Lung (tissue), 12 donors: ENCODE measurements around the gene SLC32A1. TPM values are rescaled to one million over a fixed set of nuclear protein-coding genes. Genes with fewer than 3 reads are reported as not detected.

Experiments used
- ATAC-seq: fragments of 200-7000 bp; cut with Tn5 transposase; one replicate; pipeline ENCODE4 v1.9.1; 2020; ENCODE audit warnings: moderate number of reproducible peaks; ENCODE audit not compliant: insufficient read depth, low FRiP score
- DNase-seq, 3 donors: peaks; one replicate each; pipeline ENCODE4 v3.0.0-alpha.2; 2013 to 2017
- H3K27ac ChIP-seq, 2 donors: one replicate each; pipeline ENCODE4 v1.5.1; 2013; ENCODE audit warnings: mild to moderate bottlenecking in 2 of 2, moderate library complexity in 2 of 2, control low read depth in 1 of 2, inconsistent platforms in 1 of 2, low read depth in 1 of 2, low read length in 1 of 2
- H3K27me3 ChIP-seq, 3 donors: one replicate each; pipeline ENCODE4 v1.5.1; 2013; ENCODE audit warnings: low read length in 2 of 3; ENCODE audit not compliant: control insufficient read depth in 3 of 3, insufficient read depth in 3 of 3
- H3K36me3 ChIP-seq, 4 donors: one replicate each; pipeline ENCODE4 v1.5.1; 2013; ENCODE audit warnings: low read length in 4 of 4, mild to moderate bottlenecking in 1 of 4, moderate library complexity in 1 of 4; ENCODE audit not compliant: control insufficient read depth in 4 of 4, insufficient read depth in 4 of 4
- H3K4me1 ChIP-seq, 5 donors: one replicate each; pipeline ENCODE4 v1.5.1; 2013; ENCODE audit warnings: low read length in 5 of 5, mild to moderate bottlenecking in 2 of 5, moderate library complexity in 1 of 5; ENCODE audit not compliant: control insufficient read depth in 5 of 5, insufficient read depth in 5 of 5
- H3K4me3 ChIP-seq: one replicate; pipeline ENCODE4 v1.5.1; 2013; ENCODE audit warnings: mild to moderate bottlenecking, control low read depth, moderate library complexity
- H3K9ac ChIP-seq, 2 donors: one replicate each; pipeline ENCODE4 v1.5.1; 2013; ENCODE audit warnings: low read length in 2 of 2, control low read depth in 1 of 2; ENCODE audit not compliant: insufficient read depth in 1 of 2
- H3K9me3 ChIP-seq, 4 donors: one replicate each; pipeline ENCODE4 v1.5.1; 2013; ENCODE audit warnings: low read length in 3 of 4, mild to moderate bottlenecking in 1 of 4, moderate library complexity in 1 of 4; ENCODE audit not compliant: control insufficient read depth in 4 of 4, insufficient read depth in 3 of 4
- WGBS, 2 donors: extraction: QIAGEN DNeasy Blood & Tissue Kit; methylation state at CpG; one replicate each; pipeline ENCODE4 v1.1.7; 2013; 5-methylcytosine and 5-hydroxymethylcytosine counted together
- polyA plus RNA-seq, 2 donors: library from polyadenylated mRNA; stranded (reverse); fragments of 200-250 nt; gene quantifications; one replicate each; pipeline ENCODE4 v1.2.1, GENCODE V29; 2013
- total RNA-seq, 2 donors: library from RNA; depleted of rRNA in 1 of 2; stranded (reverse); fragments of >200 nt in 1 of 2; gene quantifications; one replicate each; pipeline ENCODE4 v1.2.1, GENCODE V29; 2014 to 2021
- TF ChIP-seq, protein P1 (sequence below): IDR thresholded peaks from 2 replicates; pipeline ENCODE4 v1.5.1; 2012; ENCODE audit warnings: mild to moderate bottlenecking; ENCODE audit errors: control extremely low read depth, extremely low read depth
- donor health status: control.
- donor health status: control.
- donor health status: Bipolar disorder and iron deficiency.
- donor health status: healthy.
- donor health status: DM: yes; HTN: yes; CAD: no.

Gene SLC32A1
- total and polyA plus RNA-seq, 4 donors = not detected

DNA sequence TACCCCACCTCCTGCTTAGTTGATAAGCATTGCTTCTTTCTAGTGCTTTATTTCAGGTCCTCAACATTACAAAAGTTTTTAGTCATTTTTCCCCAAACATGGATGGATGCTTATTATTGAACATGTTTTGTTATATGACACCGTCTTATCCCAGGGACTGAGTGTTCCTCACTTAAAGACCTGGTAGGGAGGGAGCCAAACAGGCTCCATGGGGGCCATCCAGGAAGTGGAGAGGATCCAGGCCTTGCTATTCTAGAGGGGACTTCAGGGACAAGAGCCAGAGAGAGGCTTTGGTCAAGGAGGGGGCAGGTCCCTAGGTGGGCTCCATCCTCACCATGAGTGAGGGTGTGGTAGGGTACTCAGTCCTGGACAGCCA is 7.4 kb downstream of the SLC32A1 start:
- DNase-seq (no peak), ATAC-seq (no peak)
- Histone ChIP-seq H3K36me3 (no peaks in the 10 kb centered on the region), H3K27ac (no peak overlapping the region), H3K9ac (no peak overlapping the region), H3K9me3 (peaks cover 0 to 13% (median 0%) of the 10 kb centered on the region in 4 donors), H3K4me3 (no peak overlapping the region), H3K27me3 (peaks cover 7 to 85% (median 70%) of the 10 kb centered on the region in 3 donors), H3K4me1 (peaks cover 0 to 13% (median 3%) of the 10 kb centered on the region in 5 donors)
- TF ChIP-seq, protein P1, sequence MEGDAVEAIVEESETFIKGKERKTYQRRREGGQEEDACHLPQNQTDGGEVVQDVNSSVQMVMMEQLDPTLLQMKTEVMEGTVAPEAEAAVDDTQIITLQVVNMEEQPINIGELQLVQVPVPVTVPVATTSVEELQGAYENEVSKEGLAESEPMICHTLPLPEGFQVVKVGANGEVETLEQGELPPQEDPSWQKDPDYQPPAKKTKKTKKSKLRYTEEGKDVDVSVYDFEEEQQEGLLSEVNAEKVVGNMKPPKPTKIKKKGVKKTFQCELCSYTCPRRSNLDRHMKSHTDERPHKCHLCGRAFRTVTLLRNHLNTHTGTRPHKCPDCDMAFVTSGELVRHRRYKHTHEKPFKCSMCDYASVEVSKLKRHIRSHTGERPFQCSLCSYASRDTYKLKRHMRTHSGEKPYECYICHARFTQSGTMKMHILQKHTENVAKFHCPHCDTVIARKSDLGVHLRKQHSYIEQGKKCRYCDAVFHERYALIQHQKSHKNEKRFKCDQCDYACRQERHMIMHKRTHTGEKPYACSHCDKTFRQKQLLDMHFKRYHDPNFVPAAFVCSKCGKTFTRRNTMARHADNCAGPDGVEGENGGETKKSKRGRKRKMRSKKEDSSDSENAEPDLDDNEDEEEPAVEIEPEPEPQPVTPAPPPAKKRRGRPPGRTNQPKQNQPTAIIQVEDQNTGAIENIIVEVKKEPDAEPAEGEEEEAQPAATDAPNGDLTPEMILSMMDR = no peak
- 47 to 61% methylated on average over 1 of the region's 1 CpG for WGBS, 2 donors

DNA sequence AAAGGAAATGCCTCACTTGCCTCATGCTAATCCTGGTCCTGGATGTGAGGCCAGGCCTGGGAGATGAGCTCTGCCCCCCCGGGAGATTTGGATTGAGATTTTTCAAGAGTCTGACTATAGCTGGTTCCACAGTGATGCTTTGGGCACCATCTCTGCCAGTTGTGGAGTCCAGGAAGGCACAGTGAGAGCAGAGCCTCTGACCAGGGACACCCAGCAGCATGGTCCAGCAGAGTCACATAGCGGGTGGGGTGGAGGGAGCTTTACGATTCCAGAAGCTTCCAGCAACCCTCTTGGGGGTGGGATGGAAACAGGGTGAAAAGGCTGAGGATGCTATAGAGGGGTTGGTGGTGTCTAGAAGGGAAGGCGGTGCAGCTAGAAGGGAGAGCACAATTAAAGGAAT is 8.7 kb downstream of the SLC32A1 start:
- Histone ChIP-seq H3K9me3 (peaks cover 0 to 8% (median 0%) of the 10 kb centered on the region in 4 donors), H3K9ac (no peak overlapping the region), H3K36me3 (no peaks in the 10 kb centered on the region), H3K27ac (no peak overlapping the region), H3K27me3 (peaks cover 3 to 81% (median 58%) of the 10 kb centered on the region in 3 donors), H3K4me1 (peaks cover 0 to 11% (median 3%) of the 10 kb centered on the region in 5 donors), H3K4me3 (no peak overlapping the region)
- WGBS, 2 donors = 78 to 89% methylated on average over 4 of the region's 4 CpGs
- no peak for DNase-seq
- TF ChIP-seq, protein P1 = no peak
- ATAC-seq = no peak

DNA sequence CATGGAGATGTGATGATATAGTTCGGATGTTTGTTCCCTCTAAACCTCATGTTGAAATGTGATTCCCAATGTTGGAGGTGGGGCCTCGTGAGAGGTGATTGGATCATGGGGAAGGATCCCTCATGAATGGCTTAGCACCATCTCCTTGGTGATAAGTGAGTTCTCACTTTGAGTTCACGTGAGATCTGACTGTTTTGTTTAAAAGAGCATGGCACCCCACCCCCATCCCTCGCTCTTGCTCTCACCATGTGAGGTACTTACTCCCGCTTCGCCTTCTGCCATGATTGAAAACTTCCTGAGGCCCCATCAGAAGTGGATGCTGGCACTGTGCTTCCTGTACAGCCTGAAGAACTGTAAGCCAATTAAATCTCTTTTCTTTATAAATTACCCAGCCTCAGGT is 10.9 kb downstream of the SLC32A1 start:
- Histone ChIP-seq H3K36me3 (no peaks in the 10 kb centered on the region), H3K9ac (no peak overlapping the region), H3K4me1 (peaks cover 0 to 10% (median 0%) of the 10 kb centered on the region in 5 donors), H3K4me3 (no peak overlapping the region), H3K27me3 (peaks cover 3 to 59% (median 37%) of the 10 kb centered on the region in 3 donors), H3K9me3 (no peaks in the 10 kb centered on the region), H3K27ac (no peak overlapping the region)
- no peak for ATAC-seq
- TF ChIP-seq, protein P1 = no peak
- DNase-seq = no peak
- 31 to 40% methylated on average over 6 of the region's 6 CpGs for WGBS, 2 donors

DNA sequence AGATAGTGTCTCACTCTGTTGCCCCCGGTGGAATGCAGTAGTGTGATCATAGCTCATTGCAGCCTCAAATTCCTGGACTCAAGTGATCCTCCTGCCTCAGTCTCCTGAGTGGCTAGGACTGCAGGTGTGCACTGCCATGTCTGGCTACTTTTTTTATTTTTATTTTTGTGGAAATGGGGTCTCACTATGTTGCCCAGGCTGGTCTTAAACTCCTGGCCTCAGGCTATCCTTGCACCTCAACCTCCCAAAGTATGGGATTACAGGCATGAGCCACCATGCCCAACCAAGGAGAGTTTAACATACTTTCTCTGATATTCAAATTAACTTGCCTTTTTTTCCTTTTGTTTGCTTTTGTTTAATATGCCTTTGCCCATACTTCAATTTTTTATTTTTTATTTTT is 13.6 kb downstream of the SLC32A1 start:
- no peaks in the 10 kb centered on the region for H3K9me3 ChIP-seq
- H3K27me3 ChIP-seq = peaks cover 0 to 41% (median 16%) of the 10 kb centered on the region in 3 donors
- H3K9ac ChIP-seq = no peak overlapping the region
- DNase-seq = no peak
- WGBS, 2 donors = 76 to 86% methylated on average over 1 of the region's 1 CpG
- H3K36me3 ChIP-seq = no peaks in the 10 kb centered on the region
- TF ChIP-seq, protein P1 = no peak
- H3K4me3 ChIP-seq = no peak overlapping the region
- ATAC-seq = no peak
- H3K27ac ChIP-seq = no peak overlapping the region
- H3K4me1 ChIP-seq = no peaks in the 10 kb centered on the region
